RWPE1 (cell line): ENCODE data around the gene LPAR6.
"Not testable (repeated sequence)": the region's sequence is repeated elsewhere in the genome, so short reads cannot be mapped to it uniquely, and the experiment has no call there.

Source experiments
- CTCF ChIA-PET: fragments of 350-600 bp; sonication (Branson Sonifier 250); formaldehyde crosslinking; extraction: SDS; loops from one replicate; lab custom pipeline; 2021; lab: Yijun Ruan, JAX
- POLR2A ChIA-PET: fragments of 400-600 bp; formaldehyde crosslinking; extraction: SDS; loops from one replicate; lab custom pipeline; 2020; ENCODE audit warnings: antibody characterized with exemption; ENCODE audit not compliant: low non-redundant PET; lab: Yijun Ruan, JAX
- DNase-seq: peaks from one replicate; pipeline ENCODE4 v3.0.0; 2012; ENCODE audit warnings: low spot score
- H3K27ac ChIP-seq: fragments of 450-650 bp; 2 replicates; pipeline ENCODE4 v1.5.1; 2017
- TF ChIP-seq, protein P1 (sequence below): fragments of 450-650 bp; conservative IDR thresholded peaks from 2 replicates; pipeline ENCODE4 v1.5.1; 2017; ENCODE audit warnings: low read depth, mild to moderate bottlenecking

The LPAR6 gene, protein sequence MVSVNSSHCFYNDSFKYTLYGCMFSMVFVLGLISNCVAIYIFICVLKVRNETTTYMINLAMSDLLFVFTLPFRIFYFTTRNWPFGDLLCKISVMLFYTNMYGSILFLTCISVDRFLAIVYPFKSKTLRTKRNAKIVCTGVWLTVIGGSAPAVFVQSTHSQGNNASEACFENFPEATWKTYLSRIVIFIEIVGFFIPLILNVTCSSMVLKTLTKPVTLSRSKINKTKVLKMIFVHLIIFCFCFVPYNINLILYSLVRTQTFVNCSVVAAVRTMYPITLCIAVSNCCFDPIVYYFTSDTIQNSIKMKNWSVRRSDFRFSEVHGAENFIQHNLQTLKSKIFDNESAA

DNA sequence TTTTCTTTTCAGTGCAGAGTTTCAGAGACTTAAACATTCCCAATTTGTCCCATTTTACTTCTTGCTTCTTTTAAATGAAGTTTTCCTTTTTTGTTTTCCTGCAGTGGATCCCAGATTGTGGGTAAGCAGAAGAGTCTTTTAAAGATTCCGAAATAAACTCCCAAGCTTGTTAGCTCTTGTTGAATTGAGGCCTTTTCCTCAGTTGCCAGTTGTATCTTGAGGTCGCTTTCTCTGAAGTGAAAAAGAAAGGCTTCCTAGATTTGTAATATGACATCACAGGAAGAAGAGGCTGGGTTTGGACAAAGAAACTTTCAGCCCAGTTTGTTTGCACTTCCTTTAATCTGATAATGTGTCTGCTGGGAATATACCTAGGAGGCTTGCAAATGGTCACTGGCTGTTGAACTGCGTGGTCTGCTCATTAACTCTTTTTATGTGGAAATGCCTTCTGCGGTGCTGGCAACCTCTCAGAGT is at the start of gene LPAR6:
TSS of gene LPAR6 (minus strand) at position 233 of the 471 bp plus-strand sequence. CDS start 690 bp downstream, outside the sequence.
- POLR2A ChIA-PET: no interaction called here
- peak; percentile 23 for DNase-seq
- H3K27ac ChIP-seq: no peak within 1 kb of the TSS
- CTCF ChIA-PET: interaction anchor here (0.5 to 0.8 kb wide), 3 partner anchors 27 to 102 kb away, joined by 3 read pairs; no protein-coding TSS in a partner anchor
- TF ChIP-seq, protein P1, sequence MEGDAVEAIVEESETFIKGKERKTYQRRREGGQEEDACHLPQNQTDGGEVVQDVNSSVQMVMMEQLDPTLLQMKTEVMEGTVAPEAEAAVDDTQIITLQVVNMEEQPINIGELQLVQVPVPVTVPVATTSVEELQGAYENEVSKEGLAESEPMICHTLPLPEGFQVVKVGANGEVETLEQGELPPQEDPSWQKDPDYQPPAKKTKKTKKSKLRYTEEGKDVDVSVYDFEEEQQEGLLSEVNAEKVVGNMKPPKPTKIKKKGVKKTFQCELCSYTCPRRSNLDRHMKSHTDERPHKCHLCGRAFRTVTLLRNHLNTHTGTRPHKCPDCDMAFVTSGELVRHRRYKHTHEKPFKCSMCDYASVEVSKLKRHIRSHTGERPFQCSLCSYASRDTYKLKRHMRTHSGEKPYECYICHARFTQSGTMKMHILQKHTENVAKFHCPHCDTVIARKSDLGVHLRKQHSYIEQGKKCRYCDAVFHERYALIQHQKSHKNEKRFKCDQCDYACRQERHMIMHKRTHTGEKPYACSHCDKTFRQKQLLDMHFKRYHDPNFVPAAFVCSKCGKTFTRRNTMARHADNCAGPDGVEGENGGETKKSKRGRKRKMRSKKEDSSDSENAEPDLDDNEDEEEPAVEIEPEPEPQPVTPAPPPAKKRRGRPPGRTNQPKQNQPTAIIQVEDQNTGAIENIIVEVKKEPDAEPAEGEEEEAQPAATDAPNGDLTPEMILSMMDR: no peak

DNA sequence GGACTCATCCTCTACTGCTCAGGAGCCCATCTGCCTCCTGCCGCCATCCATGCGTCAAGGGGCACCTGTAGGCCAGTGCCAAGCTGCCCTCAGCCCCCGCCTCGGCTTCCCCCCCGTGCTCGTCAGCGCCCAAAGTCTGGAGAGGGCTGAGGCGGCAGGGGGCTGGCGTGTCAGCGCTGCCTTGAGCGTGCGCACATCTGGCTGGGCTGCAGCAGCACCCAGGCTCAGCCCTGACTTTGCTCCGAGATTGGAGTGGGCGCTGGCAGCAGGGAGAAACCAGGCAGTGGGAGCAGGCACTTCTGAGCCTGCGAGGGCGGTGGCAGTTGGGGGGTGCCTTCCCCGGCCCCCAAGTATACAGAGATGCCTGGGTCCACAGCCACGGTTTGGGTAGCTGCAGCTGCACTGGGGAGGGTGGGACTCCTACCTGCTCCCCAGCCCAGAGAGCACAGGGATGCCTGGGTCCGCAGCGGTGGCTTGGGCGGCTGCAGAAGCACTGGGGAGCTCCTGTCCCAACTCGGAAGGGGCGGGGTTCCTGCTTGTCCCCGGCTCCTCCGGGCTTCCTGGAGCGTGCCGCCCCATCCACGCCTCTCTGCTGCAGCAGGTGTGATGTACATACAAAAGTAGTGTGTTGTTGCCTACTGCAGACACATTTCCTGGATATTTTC is 44.8 kb upstream of the LPAR6 start:
- ChIA-PET POLR2A (no interaction called here), CTCF (no interaction called here)
- H3K27ac ChIP-seq: peak overlapping the region; percentile 18; the same call in 1 of the 2 replicates
- no peak for DNase-seq
- TF ChIP-seq, protein P1: no peak

DNA sequence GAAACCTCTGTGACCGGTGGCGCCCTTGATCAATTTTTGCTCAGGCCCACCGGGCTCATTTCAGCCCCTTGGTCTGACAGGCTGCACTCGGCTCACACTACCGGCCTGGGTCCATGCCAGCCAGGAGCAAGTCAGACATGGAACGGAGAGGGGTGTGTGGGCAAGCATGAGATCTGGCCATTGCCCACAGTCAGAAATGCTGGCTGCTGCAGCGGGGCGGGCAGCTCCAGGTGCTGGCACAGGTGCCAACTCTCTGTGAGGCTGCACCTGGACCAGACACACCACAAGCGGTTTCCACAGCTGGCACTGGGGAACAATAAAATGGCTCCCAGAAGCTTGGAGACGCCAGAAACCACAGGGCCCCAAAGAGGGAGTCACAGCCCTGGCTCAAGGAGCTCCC is 43.6 kb upstream of the LPAR6 start:
- ChIA-PET POLR2A (no interaction called here), CTCF (no interaction called here)
- no peak for DNase-seq
- TF ChIP-seq, protein P1: no peak
- H3K27ac ChIP-seq: no peak overlapping the region

DNA sequence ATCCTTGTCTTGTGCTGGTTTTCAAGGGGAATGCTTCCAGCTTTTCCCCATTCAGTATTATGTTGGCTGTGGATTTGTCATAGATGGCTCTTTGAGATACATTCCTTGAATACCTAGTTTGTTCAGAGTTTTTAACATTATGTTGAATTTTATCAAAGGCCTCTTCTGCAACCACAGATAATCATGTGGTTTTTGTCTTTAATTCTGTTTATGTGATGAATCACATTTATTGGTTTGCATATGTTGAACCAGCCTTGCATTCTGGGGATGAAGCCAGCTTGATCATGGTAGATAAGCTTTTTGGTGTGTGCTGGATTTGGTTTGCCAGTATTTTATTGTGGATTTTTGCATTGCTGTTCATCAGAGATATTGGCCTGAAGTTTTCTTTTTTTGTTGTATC is 38.3 kb upstream of the LPAR6 start:
- H3K27ac ChIP-seq, POLR2A ChIA-PET, CTCF ChIA-PET, DNase-seq: not testable (repeated sequence)

DNA sequence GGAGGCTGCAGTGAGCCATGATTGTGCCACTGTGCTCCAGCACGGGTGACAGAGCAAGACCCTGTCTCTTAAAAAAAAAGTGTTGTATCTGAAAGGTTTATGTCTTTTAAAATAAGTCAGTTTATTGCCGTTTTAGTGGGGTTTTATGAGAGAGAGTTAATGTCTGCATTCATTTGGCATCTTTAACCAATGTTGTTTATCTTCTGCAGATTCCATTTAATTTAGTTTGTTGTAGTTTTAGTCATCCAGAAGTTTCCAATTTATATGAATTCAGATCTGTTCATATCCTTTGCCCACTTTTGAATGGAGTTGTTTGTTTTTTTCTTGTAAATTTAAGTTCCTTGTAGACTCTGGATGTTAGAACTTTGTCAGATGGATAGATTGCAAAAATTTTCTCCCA is 36.7 kb upstream of the LPAR6 start:
- CTCF ChIA-PET: interaction anchor here (1.0 kb wide), 1 partner anchor 47 kb away, joined by 3 read pairs; no protein-coding TSS in a partner anchor
- TF ChIP-seq, protein P1: no peak
- no peak for DNase-seq
- POLR2A ChIA-PET: no interaction called here
- peak overlapping the region; percentile 67 for H3K27ac ChIP-seq

DNA sequence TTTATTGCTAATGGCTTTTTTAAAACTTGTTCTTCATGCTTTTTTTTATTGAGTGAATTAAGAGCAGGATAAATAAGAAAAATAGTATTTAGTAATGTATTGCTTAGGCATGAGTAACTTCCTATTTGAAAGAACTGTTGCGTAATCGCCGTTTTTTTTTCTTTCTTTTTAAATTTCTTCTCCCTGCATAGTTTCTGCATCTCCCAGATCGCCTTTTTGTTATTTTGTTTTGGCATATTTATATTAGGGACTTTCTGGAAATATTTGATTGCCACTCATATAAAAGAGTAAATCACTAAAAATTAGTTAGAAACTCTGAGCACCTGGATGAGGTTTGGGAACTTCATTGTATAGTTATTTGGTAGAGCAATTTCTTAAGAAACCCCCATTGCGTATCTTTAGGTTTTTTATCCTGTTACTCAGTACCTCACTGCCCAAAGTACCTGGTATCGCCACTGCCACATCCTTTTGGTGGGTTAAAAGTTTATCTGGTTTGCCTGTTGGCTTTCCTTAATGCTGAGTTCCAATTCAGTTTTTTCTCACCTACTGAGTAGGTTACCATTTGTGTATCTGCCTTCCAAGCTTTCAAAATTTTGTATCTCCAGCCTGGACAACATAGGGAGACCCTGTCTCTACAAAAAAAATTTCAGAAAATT is 36.2 kb upstream of the LPAR6 start:
- H3K27ac ChIP-seq: peak overlapping the region; percentile 67
- CTCF ChIA-PET: no interaction called here
- TF ChIP-seq, protein P1: no peak
- DNase-seq: peak; percentile 14
- POLR2A ChIA-PET: no interaction called here
